Suprapubic skin (tissue), 4 donors: ENCODE data around the gene CTDSP2.

Experiments
- EP300 ChIP-seq: sonication (generic); formaldehyde crosslinking; IDR thresholded peaks from one replicate; pipeline ENCODE4 v1.6.1; 2017; ENCODE audit warnings: antibody characterized with exemption
- POLR2A ChIP-seq, 2 donors: fragments of 450-650 bp; IDR thresholded peaks; one replicate each; pipeline ENCODE4 v1.6.1; 2017; ENCODE audit warnings: antibody characterized with exemption in 2 of 2, mild to moderate bottlenecking in 2 of 2, moderate library complexity in 2 of 2
- POLR2AphosphoS5 ChIP-seq, 3 donors: sonication (generic); formaldehyde crosslinking; IDR thresholded peaks; one replicate each; pipeline ENCODE4 v1.6.1; 2017; ENCODE audit warnings: antibody characterized with exemption in 3 of 3
- TF ChIP-seq, protein P1 (sequence below), 2 donors: fragments of 200-600 bp in 1 of 2; fragments of 450-650 bp in 1 of 2; sonication (generic) in 1 of 2; IDR thresholded peaks; one replicate each; pipeline ENCODE4 v1.5.1; 2016 to 2019; ENCODE audit warnings: antibody characterized with exemption in 2 of 2, mild to moderate bottlenecking in 1 of 2, moderate library complexity in 1 of 2

DNA sequence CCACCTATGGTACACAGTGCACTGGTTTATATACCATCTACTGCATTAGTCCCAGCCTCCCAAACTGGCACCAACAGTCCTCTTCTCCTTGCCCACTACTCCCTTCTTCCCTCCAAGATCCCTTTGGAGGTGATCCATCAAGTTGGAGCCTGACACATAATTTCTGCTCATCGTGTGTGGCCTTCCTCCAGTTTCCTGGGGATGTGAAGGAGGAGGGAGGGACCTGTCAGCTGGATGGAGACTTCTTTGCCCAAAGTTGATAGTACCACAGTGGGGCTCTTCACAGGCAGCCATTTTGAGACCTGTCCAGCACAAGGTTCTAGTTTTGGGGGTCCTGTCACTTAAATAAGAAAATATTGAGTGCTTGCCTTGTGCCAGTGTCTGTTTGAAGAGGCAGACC is 17.1 kb upstream of the CTDSP2 start:
- TF ChIP-seq, protein P1, sequence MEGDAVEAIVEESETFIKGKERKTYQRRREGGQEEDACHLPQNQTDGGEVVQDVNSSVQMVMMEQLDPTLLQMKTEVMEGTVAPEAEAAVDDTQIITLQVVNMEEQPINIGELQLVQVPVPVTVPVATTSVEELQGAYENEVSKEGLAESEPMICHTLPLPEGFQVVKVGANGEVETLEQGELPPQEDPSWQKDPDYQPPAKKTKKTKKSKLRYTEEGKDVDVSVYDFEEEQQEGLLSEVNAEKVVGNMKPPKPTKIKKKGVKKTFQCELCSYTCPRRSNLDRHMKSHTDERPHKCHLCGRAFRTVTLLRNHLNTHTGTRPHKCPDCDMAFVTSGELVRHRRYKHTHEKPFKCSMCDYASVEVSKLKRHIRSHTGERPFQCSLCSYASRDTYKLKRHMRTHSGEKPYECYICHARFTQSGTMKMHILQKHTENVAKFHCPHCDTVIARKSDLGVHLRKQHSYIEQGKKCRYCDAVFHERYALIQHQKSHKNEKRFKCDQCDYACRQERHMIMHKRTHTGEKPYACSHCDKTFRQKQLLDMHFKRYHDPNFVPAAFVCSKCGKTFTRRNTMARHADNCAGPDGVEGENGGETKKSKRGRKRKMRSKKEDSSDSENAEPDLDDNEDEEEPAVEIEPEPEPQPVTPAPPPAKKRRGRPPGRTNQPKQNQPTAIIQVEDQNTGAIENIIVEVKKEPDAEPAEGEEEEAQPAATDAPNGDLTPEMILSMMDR (IDR thresholded peaks at IDR 0.05) = no peak
- TF ChIP-seq EP300 (no peak), POLR2A (IDR thresholded peaks at IDR 0.05) (no peak), POLR2AphosphoS5 (IDR thresholded peaks at IDR 0.05) (no peak)
